ES-I3 (cell line): ENCODE results near the gene RFNG.

Source experiments
- H3K36me3 ChIP-seq: 2 replicates; pipeline ENCODE4 v1.6.1; 2013; ENCODE audit warnings: mild to moderate bottlenecking, low read length, control low read depth, moderate library complexity; ENCODE audit not compliant: insufficient read depth
- H3K4me1 ChIP-seq: 2 replicates; pipeline ENCODE4 v1.6.1; 2013; ENCODE audit warnings: mild to moderate bottlenecking, control low read depth, low read length; ENCODE audit not compliant: insufficient read depth
- H3K9ac ChIP-seq: 2 replicates; pipeline ENCODE4 v1.6.1; 2013; ENCODE audit warnings: low read depth, mild to moderate bottlenecking, low read length, moderate library complexity
- H3K9me3 ChIP-seq: 2 replicates; pipeline ENCODE4 v1.6.1; 2013; ENCODE audit warnings: mild to moderate bottlenecking, low read length, moderate library complexity; ENCODE audit not compliant: control insufficient read depth, insufficient read depth

Gene RFNG

GRCh38 chr17:82053130-82053529 is 1.5 kb upstream of the RFNG start:
- Histone ChIP-seq H3K9ac (no peak overlapping the region), H3K36me3 (peaks cover 7% of the 10 kb centered on the region; the same call in 1 of the 2 replicates), H3K9me3 (no peaks in the 10 kb centered on the region), H3K4me1 (no peaks in the 10 kb centered on the region; the same call in 1 of the 2 replicates)

- peak overlapping the region; percentile 61 for H3K9ac ChIP-seq
- H3K36me3 ChIP-seq, result peaks cover 5% of the 10 kb centered on the region
- H3K9me3 ChIP-seq, result no peaks in the 10 kb centered on the region
- H3K4me1 ChIP-seq, result no peaks in the 10 kb centered on the region; the same call in 1 of the 2 replicates
Measured at GRCh38 chr17:82052638-82053059, 1.0 kb upstream of the RFNG start.

GRCh38 chr17:82050761-82051641 is 610 bp downstream of the RFNG start:
- Histone ChIP-seq H3K36me3 (peaks cover 5% of the 10 kb centered on the region), H3K4me1 (no peaks in the 10 kb centered on the region; the same call in 1 of the 2 replicates), H3K9ac (peak overlapping the region; percentile 64), H3K9me3 (no peaks in the 10 kb centered on the region)

GRCh38 chr17:82050152-82050760 is 1.4 kb downstream of the RFNG start:
- Histone ChIP-seq H3K36me3 (peaks cover 5% of the 10 kb centered on the region), H3K9ac (peak overlapping the region; percentile 64; the same call in 1 of the 2 replicates), H3K9me3 (no peaks in the 10 kb centered on the region), H3K4me1 (no peaks in the 10 kb centered on the region; the same call in 1 of the 2 replicates)

GRCh38 chr17:82049521-82049971 is 2.1 kb downstream of the RFNG start:
- peaks cover 2% of the 10 kb centered on the region; the same call in 1 of the 2 replicates for H3K36me3 ChIP-seq
- no peaks in the 10 kb centered on the region; the same call in 1 of the 2 replicates for H3K4me1 ChIP-seq
- H3K9ac ChIP-seq, result no peak overlapping the region
- H3K9me3 ChIP-seq, result no peaks in the 10 kb centered on the region

- Histone ChIP-seq H3K36me3 (peaks cover 2% of the 10 kb centered on the region; the same call in 1 of the 2 replicates), H3K9me3 (no peaks in the 10 kb centered on the region), H3K9ac (no peak overlapping the region), H3K4me1 (no peaks in the 10 kb centered on the region; the same call in 1 of the 2 replicates)
Measured at GRCh38 chr17:82049106-82049505, 2.5 kb downstream of the RFNG start.

- H3K9me3 ChIP-seq, result no peaks in the 10 kb centered on the region
- H3K4me1 ChIP-seq, result peaks cover 5% of the 10 kb centered on the region; the same call in 1 of the 2 replicates
- peaks cover 2% of the 10 kb centered on the region; the same call in 1 of the 2 replicates for H3K36me3 ChIP-seq
- no peak overlapping the region for H3K9ac ChIP-seq
Measured at GRCh38 chr17:82048571-82048971, 3.0 kb downstream of the RFNG start.

GRCh38 chr17:82047914-82048570 is 3.6 kb downstream of the RFNG start:
- Histone ChIP-seq H3K36me3 (peaks cover 2% of the 10 kb centered on the region; the same call in 1 of the 2 replicates), H3K9me3 (no peaks in the 10 kb centered on the region), H3K4me1 (peaks cover 10% of the 10 kb centered on the region; the same call in 1 of the 2 replicates), H3K9ac (no peak overlapping the region)

GRCh38 chr17:82047379-82047778 is 4.2 kb downstream of the RFNG start:
- Histone ChIP-seq H3K36me3 (peaks cover 2% of the 10 kb centered on the region; the same call in 1 of the 2 replicates), H3K9me3 (no peaks in the 10 kb centered on the region), H3K9ac (no peak overlapping the region)

GRCh38 chr17:82046903-82047302 is 4.7 kb downstream of the RFNG start:
- Histone ChIP-seq H3K4me1 (peaks cover 13% of the 10 kb centered on the region; the same call in 1 of the 2 replicates), H3K36me3 (peaks cover 2% of the 10 kb centered on the region; the same call in 1 of the 2 replicates), H3K9me3 (no peaks in the 10 kb centered on the region), H3K9ac (no peak overlapping the region)

More at GRCh38 chr17:82047379-82047778, 4.2 kb downstream of the RFNG start:
- peaks cover 13% of the 10 kb centered on the region; the same call in 1 of the 2 replicates for H3K4me1 ChIP-seq

- H3K4me1 ChIP-seq, result peaks cover 13% of the 10 kb centered on the region; the same call in 1 of the 2 replicates
- no peaks in the 10 kb centered on the region for H3K9me3 ChIP-seq
- H3K9ac ChIP-seq, result no peak overlapping the region
- peaks cover 2% of the 10 kb centered on the region; the same call in 1 of the 2 replicates for H3K36me3 ChIP-seq
Measured at GRCh38 chr17:82045936-82046484, 5.6 kb downstream of the RFNG start.

GRCh38 chr17:82043507-82043906 is 8.1 kb downstream of the RFNG start:
- Histone ChIP-seq H3K4me1 (peaks cover 13% of the 10 kb centered on the region; the same call in 1 of the 2 replicates), H3K9ac (no peak overlapping the region), H3K36me3 (peaks cover 2% of the 10 kb centered on the region; the same call in 1 of the 2 replicates), H3K9me3 (no peaks in the 10 kb centered on the region)

- Histone ChIP-seq H3K9ac (no peak overlapping the region), H3K4me1 (peaks cover 13% of the 10 kb centered on the region; the same call in 1 of the 2 replicates)
Measured at GRCh38 chr17:82042649-82043048, 9.0 kb downstream of the RFNG start.

More at GRCh38 chr17:82042649-82043048, 9.0 kb downstream of the RFNG start:
- H3K9me3 ChIP-seq, result no peaks in the 10 kb centered on the region
- H3K36me3 ChIP-seq, result no peaks in the 10 kb centered on the region
